Ascending aorta (tissue), 2 donors: ENCODE data around the gene SKI. TPM values are rescaled to one million over a fixed set of nuclear protein-coding genes. Genes with fewer than 3 reads are reported as not detected.

Source experiments
- DNase-seq, 2 donors: peaks; one replicate each; pipeline ENCODE4 v3.0.0-alpha.2; 2019; ENCODE audit warnings: low spot score in 2 of 2
- H3K27ac ChIP-seq, 2 donors: fragments of 200-600 bp; sonication (generic); one replicate each; pipeline ENCODE4 v1.5.1; 2016 to 2017; ENCODE audit warnings: mild to moderate bottlenecking in 1 of 2
- H3K27me3 ChIP-seq: fragments of 200-600 bp; sonication (generic); one replicate; pipeline ENCODE4 v1.5.1; 2017
- H3K36me3 ChIP-seq, 2 donors: fragments of 200-600 bp; sonication (generic); one replicate each; pipeline ENCODE4 v1.5.1; 2016
- H3K4me1 ChIP-seq, 2 donors: fragments of 200-600 bp; sonication (generic); one replicate each; pipeline ENCODE4 v1.5.1; 2016 to 2017; ENCODE audit warnings: mild to moderate bottlenecking in 1 of 2
- H3K4me3 ChIP-seq, 2 donors: fragments of 200-600 bp; sonication (generic); one replicate each; pipeline ENCODE4 v1.5.1; 2016 to 2017; ENCODE audit warnings: mild to moderate bottlenecking in 1 of 2
- H3K9me3 ChIP-seq, 2 donors: fragments of 200-600 bp; sonication (generic); one replicate each; pipeline ENCODE4 v1.5.1; 2016
- CTCF ChIP-seq, 3 experiments: fragments of 200-600 bp in 2 of 3; fragments of 450-650 bp in 1 of 3; sonication (generic) in 2 of 3; IDR thresholded peaks; one replicate each; pipeline ENCODE4 v1.5.1; 2016 to 2019; ENCODE audit warnings: antibody characterized with exemption in 3 of 3, mild to moderate bottlenecking in 1 of 3, moderate library complexity in 1 of 3
- intact Hi-C: fragments of 100-400 bp; cut with DNase I; formaldehyde crosslinking; loops from one replicate; pipeline ENCODE4 v1.15.1; 2023
- total RNA-seq: library from RNA; depleted of rRNA; stranded (reverse); fragments of >200 nt; gene quantifications from one replicate; pipeline ENCODE4 v1.1.0, GENCODE V29; 2016

SKI gene
- total RNA-seq, 1 donor from 2014 or later = 139 TPM

DNA sequence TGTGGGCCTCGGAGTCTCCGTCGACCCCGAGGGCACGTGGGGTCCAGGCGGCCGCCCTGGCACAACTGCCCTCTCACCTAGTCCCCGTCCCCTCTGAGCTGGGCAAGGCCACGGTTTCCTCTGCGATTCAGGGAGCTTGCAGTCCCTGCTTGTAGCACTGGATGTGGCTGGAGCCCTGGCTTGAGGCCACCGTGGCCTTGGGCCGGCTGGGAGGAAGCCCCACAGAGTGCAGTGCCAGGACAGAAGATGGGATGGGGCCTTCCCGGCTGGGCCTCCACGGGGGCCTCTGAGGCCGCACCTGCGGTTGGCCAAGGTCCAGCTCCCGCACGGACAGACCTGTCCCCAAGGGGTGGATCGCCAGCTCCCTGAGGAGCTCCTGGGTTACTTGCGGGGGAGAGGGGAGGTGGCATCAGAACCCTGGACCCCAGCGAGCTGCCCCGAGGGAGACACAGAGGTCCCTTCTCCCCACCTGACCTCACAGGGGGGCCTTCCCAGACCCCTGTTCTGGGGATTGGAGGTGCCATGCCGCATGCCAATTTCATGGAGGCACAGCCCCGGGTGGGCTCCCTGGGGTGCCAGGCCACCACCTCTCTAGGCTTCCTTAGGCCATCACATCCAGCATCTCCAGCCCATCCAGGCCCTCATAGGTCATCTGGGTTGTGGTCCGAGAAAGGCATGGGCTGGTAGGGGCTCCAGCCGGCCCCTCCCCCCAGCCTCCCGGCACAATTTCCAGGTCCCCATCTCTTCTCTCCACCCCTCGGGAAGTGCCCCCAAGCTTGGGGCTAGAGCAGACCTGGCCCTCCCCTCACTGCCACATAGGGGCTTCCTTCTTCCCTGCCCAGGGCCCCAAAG, 82.4 kb downstream of the SKI start:
- Histone ChIP-seq H3K27me3 (no peaks in the 10 kb centered on the region), H3K9me3 (no peaks in the 10 kb centered on the region), H3K27ac (peak overlapping the region; percentile 92 to 95), H3K4me1 (peaks cover 28 to 55% of the 10 kb centered on the region in 2 donors), H3K36me3 (peaks cover 36 to 45% of the 10 kb centered on the region in 2 donors), H3K4me3 (no peak overlapping the region)
- no peak for TF ChIP-seq CTCF (IDR thresholded peaks at IDR 0.05)
- intact Hi-C loops = loop anchor here (5.0 kb wide), 1 partner anchor 113 kb away; no protein-coding TSS in a partner anchor
- no peak for DNase-seq

DNA sequence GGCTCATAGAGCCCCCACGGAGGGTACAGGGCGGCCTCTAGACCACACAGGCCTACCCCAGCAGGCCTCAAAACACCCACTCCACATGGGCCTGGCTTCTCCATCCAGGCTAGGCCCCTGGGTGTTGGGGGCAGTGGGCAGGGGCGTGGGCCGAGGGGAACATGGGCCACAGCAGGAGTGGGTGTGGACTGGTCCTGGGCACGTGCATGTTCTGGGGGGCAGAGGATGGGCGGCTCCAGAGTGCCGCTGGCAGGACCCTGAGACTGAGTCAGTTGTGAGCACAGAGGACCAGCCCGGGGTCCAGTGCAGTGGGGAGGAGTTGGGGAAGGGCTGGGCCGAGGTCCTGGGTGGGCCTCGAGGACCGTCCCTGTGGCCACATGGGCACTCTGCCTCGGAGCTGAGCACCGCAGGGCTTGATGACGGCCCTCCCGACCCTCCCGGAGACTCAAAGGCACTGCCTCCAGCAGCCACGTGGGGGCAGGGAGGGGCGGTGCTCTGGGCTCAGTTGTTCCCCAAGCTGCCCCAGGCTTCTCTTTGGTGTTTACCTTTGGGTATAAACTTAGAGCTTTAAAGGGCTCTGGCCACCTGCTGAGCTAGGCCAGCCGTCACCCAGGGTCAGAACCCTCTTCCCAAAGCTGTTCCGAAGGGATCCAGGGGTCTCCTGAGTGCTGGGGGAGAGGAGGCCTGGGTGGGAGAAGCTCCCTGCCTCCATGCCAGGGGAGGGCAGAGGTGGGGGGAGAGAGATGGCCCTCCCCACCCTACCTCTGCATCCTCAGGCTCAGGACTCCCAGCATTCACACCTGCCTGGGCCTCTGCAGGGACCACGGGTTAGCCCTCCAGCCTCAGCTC, 83.3 kb downstream of the SKI start:
- peak in 1 of 2 donors; percentile 87 for DNase-seq
- Histone ChIP-seq H3K9me3 (no peaks in the 10 kb centered on the region), H3K4me3 (no peak overlapping the region), H3K27ac (peak overlapping the region; percentile 92 to 95), H3K27me3 (no peaks in the 10 kb centered on the region), H3K36me3 (peaks cover 28 to 36% of the 10 kb centered on the region in 2 donors), H3K4me1 (peaks cover 28 to 63% of the 10 kb centered on the region in 2 donors)
- intact Hi-C loops = loop anchor here (5.0 kb wide), 1 partner anchor 114 kb away; no protein-coding TSS in a partner anchor
- TF ChIP-seq CTCF (IDR thresholded peaks at IDR 0.05) = peak; percentile 30 to 51 (median 48)

- no peaks in the 10 kb centered on the region for H3K27me3 ChIP-seq
- DNase-seq = no peak
- intact Hi-C loops = loop anchor here (5.0 kb wide), 1 partner anchor 115 kb away; no protein-coding TSS in a partner anchor
- H3K4me1 ChIP-seq = peaks cover 28 to 63% of the 10 kb centered on the region in 2 donors
- no peak for TF ChIP-seq CTCF (IDR thresholded peaks at IDR 0.05)
- H3K27ac ChIP-seq = peak overlapping the region; percentile 92 to 95
- H3K9me3 ChIP-seq = no peaks in the 10 kb centered on the region
- H3K4me3 ChIP-seq = no peak overlapping the region
- H3K36me3 ChIP-seq = peaks cover 20 to 29% of the 10 kb centered on the region in 2 donors
Observed at GRCh38 chr1:2312160-2312514, 84.0 kb downstream of the SKI start.

- Histone ChIP-seq H3K4me1 (peaks cover 28 to 63% of the 10 kb centered on the region in 2 donors), H3K36me3 (peaks cover 15 to 23% of the 10 kb centered on the region in 2 donors), H3K4me3 (no peak overlapping the region), H3K27me3 (no peaks in the 10 kb centered on the region), H3K9me3 (no peaks in the 10 kb centered on the region), H3K27ac (peak overlapping the region; percentile 92 to 95)
- intact Hi-C loops = loop anchor here (5.0 kb wide), 1 partner anchor 115 kb away; no protein-coding TSS in a partner anchor
- TF ChIP-seq CTCF (IDR thresholded peaks at IDR 0.05) = no peak
- DNase-seq = no peak
Observed at GRCh38 chr1:2312515-2313301, 84.6 kb downstream of the SKI start.
